IMR-90 (cell line): Measurements from ENCODE around the gene C8B. TPM values are rescaled to one million over a fixed set of nuclear protein-coding genes. Genes with fewer than 3 reads are reported as not detected.

Experiments
- ATAC-seq: fragments of 200-7000 bp; cut with Tn5 transposase; 2 replicates; pipeline ENCODE4 v1.9.1; 2020; ENCODE audit warnings: low read depth, mild to moderate bottlenecking, moderate library complexity
- BruUV-seq: library from RNA; stranded (reverse); fragments of 400-500 nt; replicated peaks from 2 replicates; lab custom pipeline; 2021; lab: Mats Ljungman, UMichigan
- CTCF ChIA-PET: fragments of 300-600 bp; formaldehyde crosslinking; extraction: SDS; loops from one replicate; lab custom pipeline; 2021; ENCODE audit warnings: antibody characterized with exemption; lab: Yijun Ruan, JAX
- POLR2A ChIA-PET: fragments of 300-600 bp; sonication (Branson Sonifier 250); formaldehyde crosslinking; loops from one replicate; lab custom pipeline; 2022; ENCODE audit warnings: antibody characterized with exemption; ENCODE audit not compliant: unreplicated experiment; lab: Charles Lee
- DNase-seq: peaks from one replicate; pipeline ENCODE4 v3.0.0; 2013
- H2AFZ ChIP-seq: replicated peaks from 2 replicates; pipeline ENCODE3; 2013; ENCODE audit warnings: low read length, mild to moderate bottlenecking; ENCODE audit not compliant: poor library complexity
- H2AK5ac ChIP-seq: 2 replicates; pipeline ENCODE4 v1.6.1; 2013; ENCODE audit warnings: low read depth, low read length, inconsistent platforms
- H2AK9ac ChIP-seq: replicated peaks from 2 replicates; pipeline ENCODE3; 2013; ENCODE audit warnings: mild to moderate bottlenecking, low read depth, low read length, moderate library complexity; ENCODE audit not compliant: poor library complexity
- H2BK120ac ChIP-seq: 2 replicates; pipeline ENCODE4 v1.6.1; 2013; ENCODE audit warnings: low read depth, low read length, inconsistent platforms
- H2BK15ac ChIP-seq: 3 replicates; pipeline ENCODE4 v1.6.1; 2013; ENCODE audit warnings: low read depth, low read length, inconsistent platforms
- H2BK20ac ChIP-seq: 2 replicates; pipeline ENCODE4 v1.6.1; 2013; ENCODE audit warnings: low read depth, mild to moderate bottlenecking, inconsistent platforms, low read length, moderate library complexity
- H2BK5ac ChIP-seq: 2 replicates; pipeline ENCODE4 v1.6.1; 2013; ENCODE audit warnings: mild to moderate bottlenecking, low read depth, low read length, inconsistent platforms; ENCODE audit not compliant: poor library complexity, severe bottlenecking
- H3K14ac ChIP-seq: replicated peaks from 2 replicates; pipeline ENCODE4 v1.6.1; 2013; ENCODE audit warnings: low read depth, low read length, inconsistent platforms
- H3K18ac ChIP-seq: 2 replicates; pipeline ENCODE4 v1.6.1; 2013; ENCODE audit warnings: low read depth, low read length, control low read depth
- H3K23ac ChIP-seq: 2 replicates; pipeline ENCODE4 v1.6.1; 2013; ENCODE audit warnings: low read depth, low read length, inconsistent platforms
- H3K27ac ChIP-seq: 2 replicates; pipeline ENCODE4 v1.5.1; 2013; ENCODE audit warnings: mild to moderate bottlenecking, control low read depth, low read length; ENCODE audit not compliant: insufficient read depth
- H3K27me3 ChIP-seq: 2 replicates; pipeline ENCODE4 v1.6.1; 2013; ENCODE audit warnings: low read length; ENCODE audit not compliant: control insufficient read depth, insufficient read depth
- H3K36me3 ChIP-seq: 2 replicates; pipeline ENCODE4 v1.6.1; 2013; ENCODE audit warnings: low read length, mixed read lengths; ENCODE audit not compliant: control insufficient read depth, insufficient read depth
- H3K4ac ChIP-seq: 2 replicates; pipeline ENCODE4 v1.6.1; 2013; ENCODE audit warnings: low read depth, low read length, inconsistent platforms
- H3K4me1 ChIP-seq: 2 replicates; pipeline ENCODE4 v1.6.1; 2013; ENCODE audit warnings: low read length, mixed read lengths; ENCODE audit not compliant: control insufficient read depth, insufficient read depth
- H3K4me2 ChIP-seq: 2 replicates; pipeline ENCODE4 v1.6.1; 2013; ENCODE audit warnings: low read depth, mild to moderate bottlenecking, control low read depth, low read length, moderate library complexity
- H3K4me3 ChIP-seq: 2 replicates; pipeline ENCODE4 v1.5.1; 2013; ENCODE audit warnings: low read depth, mild to moderate bottlenecking, control low read depth, low read length, moderate library complexity; ENCODE audit not compliant: insufficient read depth
- H3K56ac ChIP-seq: 2 replicates; pipeline ENCODE4 v1.6.1; 2013; ENCODE audit warnings: low read length, inconsistent platforms; ENCODE audit not compliant: insufficient read depth; ENCODE audit errors: extremely low read depth
- H3K79me1 ChIP-seq, 2 experiments: 2 replicates each; pipeline ENCODE4 v1.6.1; 2013; ENCODE audit warnings: low read length in 2 of 2, inconsistent platforms in 1 of 2, low read depth in 1 of 2
- H3K9ac ChIP-seq: 2 replicates; pipeline ENCODE4 v1.6.1; 2013; ENCODE audit warnings: low read depth, low read length, control low read depth
- H3K9me1 ChIP-seq: 2 replicates; pipeline ENCODE4 v1.6.1; 2013; ENCODE audit warnings: low read length, inconsistent platforms; ENCODE audit not compliant: insufficient read depth
- H3K9me3 ChIP-seq: 2 replicates; pipeline ENCODE4 v1.6.1; 2013; ENCODE audit warnings: low read length; ENCODE audit not compliant: control insufficient read depth, insufficient read depth
- H4K20me1 ChIP-seq: 2 replicates; pipeline ENCODE4 v1.6.1; 2013; ENCODE audit warnings: low read length, inconsistent platforms; ENCODE audit not compliant: insufficient read depth
- H4K5ac ChIP-seq: 2 replicates; pipeline ENCODE4 v1.6.1; 2013; ENCODE audit warnings: mild to moderate bottlenecking, low read depth, low read length, control low read depth
- H4K8ac ChIP-seq, 2 experiments: 2 replicates each; pipeline ENCODE4 v1.6.1; 2013; ENCODE audit warnings: low read depth in 2 of 2, low read length in 2 of 2, control low read depth in 1 of 2, inconsistent platforms in 1 of 2
- H4K91ac ChIP-seq: 2 replicates; pipeline ENCODE4 v1.6.1; 2013; ENCODE audit warnings: low read depth, low read length, inconsistent platforms; ENCODE audit not compliant: insufficient read depth
- BHLHE40 ChIP-seq: fragments of 150-350 bp; IDR thresholded peaks from 2 replicates; pipeline ENCODE4 v1.6.1; 2016; ENCODE audit warnings: mild to moderate bottlenecking, low read depth, low read length
- CEBPB ChIP-seq: IDR thresholded peaks from 2 replicates; pipeline ENCODE4 v1.6.1; 2012; ENCODE audit warnings: low read depth, low read length, improper control_type of control experiment
- CHD1 ChIP-seq: IDR thresholded peaks from 2 replicates; pipeline ENCODE4 v1.6.1; 2012; ENCODE audit warnings: low read depth, low read length, improper control_type of control experiment
- CTCF ChIP-seq: conservative IDR thresholded peaks from 2 replicates; pipeline ENCODE4 v1.5.1; 2012; ENCODE audit warnings: mild to moderate bottlenecking, low read depth, low read length, improper control_type of control experiment
- ELK1 ChIP-seq: fragments of 150-350 bp; IDR thresholded peaks from 2 replicates; pipeline ENCODE4 v1.6.1; 2016; ENCODE audit warnings: low read depth, mild to moderate bottlenecking, low read length, moderate library complexity, borderline replicate concordance
- FOS ChIP-seq: fragments of 150-350 bp; IDR thresholded peaks from 2 replicates; pipeline ENCODE4 v1.6.1; 2016; ENCODE audit warnings: low read depth, low read length
- MAFK ChIP-seq: IDR thresholded peaks from 2 replicates; pipeline ENCODE4 v1.6.1; 2012; ENCODE audit warnings: low read depth, low read length, improper control_type of control experiment
- MAZ ChIP-seq: IDR thresholded peaks from 2 replicates; pipeline ENCODE4 v1.6.1; 2012; ENCODE audit warnings: low read depth, mild to moderate bottlenecking, low read length, improper control_type of control experiment, moderate library complexity, borderline replicate concordance
- MXI1 ChIP-seq: IDR thresholded peaks from 2 replicates; pipeline ENCODE4 v1.6.1; 2012; ENCODE audit warnings: low read depth, mild to moderate bottlenecking, low read length, moderate library complexity, borderline replicate concordance
- NFE2L2 ChIP-seq: fragments of 150-350 bp; IDR thresholded peaks from 2 replicates; pipeline ENCODE4 v1.6.1; 2016; ENCODE audit warnings: low read depth, mild to moderate bottlenecking, low read length
- POLR2A ChIP-seq: IDR thresholded peaks from 2 replicates; pipeline ENCODE4 v1.6.1; 2012; ENCODE audit warnings: mild to moderate bottlenecking, low read depth, low read length
- RAD21 ChIP-seq: IDR thresholded peaks from 2 replicates; pipeline ENCODE4 v1.6.1; 2012; ENCODE audit warnings: low read length, improper control_type of control experiment
- RCOR1 ChIP-seq: IDR thresholded peaks from 2 replicates; pipeline ENCODE4 v1.6.1; 2012; ENCODE audit warnings: mild to moderate bottlenecking, low read length, improper control_type of control experiment; ENCODE audit not compliant: insufficient replicate concordance
- RFX5 ChIP-seq: IDR thresholded peaks from 2 replicates; pipeline ENCODE4 v1.8.0; 2012; ENCODE audit warnings: low read depth, mild to moderate bottlenecking, low read length, moderate library complexity
- SMC3 ChIP-seq: fragments of 150-350 bp; IDR thresholded peaks from 2 replicates; pipeline ENCODE4 v1.6.1; 2016; ENCODE audit warnings: low read depth, mild to moderate bottlenecking, antibody characterized with exemption, low read length, moderate library complexity
- USF2 ChIP-seq: fragments of 150-350 bp; IDR thresholded peaks from 2 replicates; pipeline ENCODE4 v1.6.1; 2017; ENCODE audit warnings: mild to moderate bottlenecking, antibody characterized with exemption, low read length, low read depth
- WGBS, 2 experiments: methylation state at CpG; one replicate each; pipeline versions ENCODE4 v1.1.5 to v1.1.7; 2013; ENCODE audit warnings: missing lambda C conversion rate in 2 of 2; ENCODE audit not compliant: insufficient read length in 1 of 2; ENCODE audit errors: extremely low coverage in 2 of 2; 5-methylcytosine and 5-hydroxymethylcytosine counted together
- dilution Hi-C: fragments of 300-500 bp; cut with HindIII; formaldehyde crosslinking; loops from one replicate; pipeline ENCODE4 v1.14.3; 2018; ENCODE audit warnings: low sequenced_read_pairs; ENCODE audit not compliant: unreplicated experiment
- in situ Hi-C: fragments of 300-500 bp; cut with MboI; formaldehyde crosslinking; loops from 3 replicates; pipeline ENCODE4 v1.14.3; 2019; ENCODE audit warnings: low sequenced_read_pairs, inconsistent platforms, mixed read lengths
- intact Hi-C: fragments of 100-400 bp; cut with micrococcal nuclease; formaldehyde crosslinking; loops from 2 replicates; pipeline ENCODE4 v1.10.0; 2022
- polyA plus RNA-seq, 3 experiments: library from polyadenylated mRNA; depleted of rRNA; stranded (reverse); fragments of >200 nt; gene quantifications; 2 replicates each; pipeline ENCODE4 v1.2.3, GENCODE V29; 2012; ENCODE audit warnings: low replicate concordance in 1 of 3
- total RNA-seq: library from RNA; depleted of rRNA; stranded (reverse); fragments of >200 nt; gene quantifications from 2 replicates; pipeline ENCODE4 v1.2.3, GENCODE V29; 2012

The C8B gene
- total and polyA plus RNA-seq, 2 of the 4 experiments (the other 2 are of a cell fraction), result not detected

- no peak overlapping the region for H2BK20ac ChIP-seq
- no peak overlapping the region for H3K9ac ChIP-seq
- dilution Hi-C loops, result no loop called here
These were observed 20.6 kb upstream of the C8B start for GRCh38 chr1:56986397-56986796.

More at GRCh38 chr1:56986397-56986796, 20.6 kb upstream of the C8B start:
- intact Hi-C loops, result no loop called here
- Histone ChIP-seq H3K18ac (no peak overlapping the region), H4K91ac (no peak overlapping the region), H3K36me3 (no peaks in the 10 kb centered on the region), H3K4me1 (no peaks in the 10 kb centered on the region), H2AK9ac (no peak overlapping the region), H2BK120ac (no peak overlapping the region), H3K27ac (no peak overlapping the region), H3K4me3 (no peak overlapping the region), H4K20me1 (no peaks in the 10 kb centered on the region), H3K79me1 (no peaks in the 10 kb centered on the region), H2BK5ac (no peak overlapping the region), H2BK15ac (no peak overlapping the region), H4K5ac (no peak overlapping the region), H3K14ac (no peak overlapping the region), H3K4ac (no peak overlapping the region), H2AK5ac (no peak overlapping the region), H3K23ac (no peak overlapping the region), H3K4me2 (no peak overlapping the region), H3K27me3 (peaks cover 2% of the 10 kb centered on the region; the same call in 1 of the 2 replicates), H4K8ac (no peak overlapping the region), H2AFZ (no peak overlapping the region), H3K9me3 (no peaks in the 10 kb centered on the region), H3K56ac (no peak overlapping the region), H3K9me1 (no peaks in the 10 kb centered on the region)
- ChIA-PET CTCF (no interaction called here), POLR2A (interaction anchor here (0.6 kb wide), 1 partner anchor 114 kb away, joined by 3 read pairs; no protein-coding TSS in a partner anchor)
- in situ Hi-C loops, result no loop called here
- no peak for ATAC-seq
- no peak for TF ChIP-seq POLR2A
- TF ChIP-seq RFX5, result no peak
- TF ChIP-seq CTCF, result no peak
- no peak for TF ChIP-seq NFE2L2
- TF ChIP-seq RCOR1, result no peak
- TF ChIP-seq FOS, result no peak
- no peak for TF ChIP-seq SMC3
- TF ChIP-seq ELK1, result no peak
- no peak for TF ChIP-seq MAFK
- no peak for TF ChIP-seq MAZ
- TF ChIP-seq CHD1, result no peak
- TF ChIP-seq MXI1, result no peak
- TF ChIP-seq RAD21, result no peak
- TF ChIP-seq CEBPB, result no peak
- TF ChIP-seq BHLHE40, result no peak
- no peak for TF ChIP-seq USF2
- BruUV-seq, result no TSS peak
- no CpG with 5 or more reads among the region's 2 CpGs for WGBS, 2 experiments
- no peak for DNase-seq
